ENCODE measurements around the gene SEC11A.
"Not testable (repeated sequence)": the region's sequence is repeated elsewhere in the genome, so short reads cannot be mapped to it uniquely, and the experiment has no call there.

SEC11A gene

GRCh38 chr15:84737005-84737404, 21.1 kb upstream of the SEC11A start:
- no peak for DNase-seq (ENCODE audit: low read depth in 2 of 2)

DNA sequence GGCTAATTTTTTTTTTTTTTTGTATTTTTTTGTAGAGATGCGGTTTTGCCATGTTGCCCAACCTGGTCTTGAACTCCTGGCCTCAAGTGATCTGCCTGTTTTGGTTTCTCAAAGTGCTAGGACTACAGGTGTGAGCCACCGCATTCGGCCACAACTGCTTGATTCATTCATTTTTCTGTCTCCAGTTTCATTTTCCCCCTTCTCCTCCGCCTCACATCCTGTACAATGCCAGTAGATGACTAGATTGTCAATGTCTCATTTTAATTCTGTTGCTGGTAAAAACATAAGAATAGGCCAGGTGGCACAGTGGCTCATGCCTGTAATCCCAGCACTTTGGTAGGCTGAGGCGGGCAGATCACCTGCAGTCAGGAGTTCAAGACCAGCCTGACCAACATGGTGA, 20.4 kb upstream of the SEC11A start:
- peak in 1 of 2 donors; percentile 51 for DNase-seq (ENCODE audit: low read depth in 2 of 2)

DNA sequence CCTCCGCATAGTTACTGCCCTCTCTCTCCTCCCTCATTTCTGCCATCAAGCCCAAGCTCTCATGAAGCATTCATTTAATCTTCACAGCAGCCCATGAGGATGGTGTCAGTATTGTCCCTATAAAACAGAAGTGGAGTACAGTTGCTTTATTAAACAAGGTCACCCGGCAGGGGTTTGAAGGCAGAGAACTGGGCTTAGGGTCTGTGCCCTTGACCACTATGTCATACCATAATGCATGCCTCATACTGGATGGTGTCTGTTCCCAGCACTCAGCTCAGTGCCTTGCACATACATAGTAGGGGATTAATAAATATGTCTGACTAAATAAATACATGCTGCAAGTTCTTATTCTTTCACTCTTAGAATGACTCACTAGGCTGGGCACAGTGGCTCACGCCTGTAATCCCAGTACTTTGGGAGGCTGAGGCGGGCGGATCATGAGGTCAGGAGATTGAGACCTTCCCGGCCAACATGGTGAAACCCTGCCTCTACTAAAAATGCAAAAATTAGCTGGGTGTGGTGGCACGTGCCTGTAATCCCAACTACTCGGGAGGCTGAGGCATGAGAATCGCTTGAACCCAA, 19.6 kb upstream of the SEC11A start:
- not testable (repeated sequence) for DNase-seq (ENCODE audit: low read depth in 2 of 2)

- DNase-seq (ENCODE audit: low read depth in 2 of 2): peak in 1 of 2 donors; percentile 53
Observed at GRCh38 chr15:84734794-84735479, 19.0 kb upstream of the SEC11A start.

DNA sequence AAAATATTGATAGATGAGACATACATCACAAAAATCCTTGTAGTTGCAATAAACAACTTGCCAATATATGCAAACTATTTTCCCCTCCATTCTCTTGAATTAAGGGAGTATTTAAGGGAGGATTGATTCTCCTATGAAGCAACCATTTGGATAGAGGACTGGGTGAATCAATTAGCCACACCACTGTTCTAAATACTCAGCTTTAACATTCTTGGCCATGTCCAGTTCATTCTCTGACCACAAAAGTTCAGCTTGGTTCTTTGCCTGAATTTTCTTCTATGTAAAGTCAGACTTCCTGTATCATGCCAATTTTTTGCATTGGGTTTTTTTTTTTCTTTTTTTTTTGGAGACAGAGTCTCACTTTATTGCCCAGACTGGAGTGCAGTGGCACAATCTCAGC, 15.8 kb upstream of the SEC11A start:
- DNase-seq (ENCODE audit: low read depth in 2 of 2): no peak

- no peak for DNase-seq (ENCODE audit: low read depth in 2 of 2)
Observed at GRCh38 chr15:84727429-84727828, 11.5 kb upstream of the SEC11A start.

- DNase-seq (ENCODE audit: low read depth in 2 of 2): no peak
Observed at GRCh38 chr15:84725001-84725491, 9.1 kb upstream of the SEC11A start.

DNA sequence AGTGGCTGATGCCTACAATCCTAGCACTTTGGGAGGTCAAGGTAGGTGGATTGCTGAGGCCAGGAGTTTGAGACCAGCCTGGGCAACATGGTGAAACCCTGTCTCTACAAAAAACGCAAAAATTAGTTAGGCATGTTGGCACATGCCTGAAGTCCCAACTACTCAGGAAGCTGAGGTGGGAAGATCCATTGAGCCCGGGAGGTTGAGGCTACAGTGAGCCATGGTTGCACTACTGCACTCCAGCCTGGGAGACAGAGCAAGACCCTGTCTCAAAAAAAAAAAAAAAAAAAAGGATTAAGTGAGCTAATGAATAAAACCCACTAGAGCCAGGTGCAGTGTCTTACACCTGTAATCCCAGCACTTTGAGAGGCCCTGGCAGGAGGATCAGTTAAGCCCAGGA, 6.7 kb upstream of the SEC11A start:
- DNase-seq (ENCODE audit: low read depth in 2 of 2): no peak

GRCh38 chr15:84721371-84721770, 5.4 kb upstream of the SEC11A start:
- no peak for DNase-seq (ENCODE audit: low read depth in 2 of 2)

GRCh38 chr15:84715441-84716035, 401 bp downstream of the SEC11A start:
- peak; percentile 18 to 38 for DNase-seq (ENCODE audit: low read depth in 2 of 2)

GRCh38 chr15:84714821-84715220, 1.1 kb downstream of the SEC11A start:
- DNase-seq (ENCODE audit: low read depth in 2 of 2): no peak

GRCh38 chr15:84714372-84714771, 1.6 kb downstream of the SEC11A start:
- no peak for DNase-seq (ENCODE audit: low read depth in 2 of 2)

DNA sequence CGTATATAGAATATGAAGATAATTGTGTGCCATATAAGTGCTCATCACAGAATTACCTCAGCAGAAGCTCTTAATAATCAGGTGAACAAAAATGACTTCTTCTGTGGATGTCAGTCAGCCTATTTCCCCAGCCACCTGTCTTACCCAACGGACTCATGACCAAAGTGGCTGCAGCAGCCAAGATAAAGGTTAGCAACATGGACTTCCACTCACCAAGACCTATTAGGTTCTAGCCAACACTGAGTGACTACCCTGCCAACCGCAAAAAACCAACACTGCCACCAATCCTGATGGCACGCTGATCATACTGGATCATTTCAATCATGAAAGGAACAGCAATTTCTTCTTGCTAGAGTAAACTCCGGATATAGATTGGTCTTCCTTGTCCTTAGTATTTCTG, 12.1 kb downstream of the SEC11A start:
- no peak for DNase-seq (ENCODE audit: low read depth in 2 of 2)

DNA sequence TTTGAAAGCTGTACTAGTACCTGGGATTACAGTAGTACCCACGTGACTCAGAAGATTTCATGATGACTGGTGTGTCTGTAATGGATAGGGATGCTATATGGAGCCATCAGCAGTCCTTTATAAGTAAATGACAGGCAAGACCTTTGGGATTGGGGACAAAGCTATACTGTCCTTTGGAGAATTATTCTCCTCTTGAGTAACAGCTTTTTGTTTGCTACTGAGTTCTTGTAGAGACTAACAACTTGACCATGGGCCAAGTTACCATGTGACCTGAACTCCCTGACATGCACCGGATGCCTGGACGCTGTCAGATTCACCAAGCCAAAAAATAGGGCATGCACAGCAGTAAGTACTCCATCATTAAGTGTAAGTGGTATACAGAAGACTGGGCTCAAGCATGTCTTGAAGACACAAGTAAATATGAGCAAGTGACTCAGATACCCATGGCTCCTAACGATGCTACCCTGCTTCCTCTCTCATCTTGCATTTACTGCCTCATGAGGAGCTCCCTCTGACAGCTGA, 12.9 kb downstream of the SEC11A start:
- no peak for DNase-seq (ENCODE audit: low read depth in 2 of 2)

GRCh38 chr15:84699538-84700191, 16.3 kb downstream of the SEC11A start:
- DNase-seq (ENCODE audit: low read depth in 2 of 2): no peak

DNA sequence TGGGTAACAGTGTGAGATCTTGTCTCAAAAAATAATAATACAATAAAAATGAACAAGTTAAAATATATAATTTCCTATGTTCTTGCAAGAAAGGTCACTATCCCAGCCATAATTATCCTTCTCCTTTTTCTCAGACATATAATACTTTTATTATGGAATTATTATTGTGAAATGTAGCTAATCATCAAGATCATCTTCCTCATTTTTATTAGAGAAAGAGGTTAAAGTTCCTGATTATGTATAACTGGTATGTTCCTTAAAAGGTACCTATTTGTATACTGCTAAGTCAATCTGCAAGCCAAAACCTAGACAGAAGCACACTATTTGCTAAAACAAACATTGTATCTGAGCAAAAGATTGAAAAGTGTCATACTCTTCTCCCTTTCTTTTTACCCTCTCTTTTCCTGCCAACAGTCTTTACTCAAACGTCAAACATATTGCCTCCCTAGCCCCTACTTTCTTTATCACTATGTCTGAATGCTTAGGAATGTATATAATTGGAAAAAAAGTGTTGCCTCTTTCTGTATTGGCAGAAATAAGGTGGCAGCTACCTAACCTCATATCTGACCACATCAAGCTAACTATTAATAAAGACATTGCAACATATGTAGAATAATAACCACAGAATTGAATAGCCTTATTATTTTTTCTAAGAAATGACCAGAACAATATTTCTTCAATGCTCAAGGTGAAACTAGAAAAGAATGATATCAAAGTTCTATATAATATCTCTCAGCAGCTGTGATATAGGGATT, 18.5 kb downstream of the SEC11A start:
- DNase-seq (ENCODE audit: low read depth in 2 of 2): no peak

- no peak for DNase-seq (ENCODE audit: low read depth in 2 of 2)
Observed at GRCh38 chr15:84696757-84697156, 19.2 kb downstream of the SEC11A start.

DNA sequence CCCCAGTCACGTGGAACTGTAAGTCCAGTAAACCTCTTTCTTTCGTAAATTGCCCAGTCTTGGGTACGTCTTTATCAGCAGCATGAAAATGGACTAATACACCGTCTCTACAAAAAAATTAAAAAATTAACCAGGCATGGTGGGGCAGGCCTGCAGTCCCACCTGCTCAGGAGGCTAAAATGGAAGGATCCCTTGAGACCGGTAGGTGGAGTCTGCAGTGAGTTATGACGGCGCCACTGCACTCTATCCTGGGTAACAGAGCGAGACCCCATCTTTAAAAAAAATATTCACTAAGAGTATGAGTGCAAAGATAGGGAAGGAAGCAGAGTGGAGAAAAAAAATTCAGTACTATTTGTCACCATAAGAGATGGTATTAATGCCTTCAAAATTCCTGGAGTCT, 25.6 kb downstream of the SEC11A start:
- no peak for DNase-seq (ENCODE audit: low read depth in 2 of 2)

DNA sequence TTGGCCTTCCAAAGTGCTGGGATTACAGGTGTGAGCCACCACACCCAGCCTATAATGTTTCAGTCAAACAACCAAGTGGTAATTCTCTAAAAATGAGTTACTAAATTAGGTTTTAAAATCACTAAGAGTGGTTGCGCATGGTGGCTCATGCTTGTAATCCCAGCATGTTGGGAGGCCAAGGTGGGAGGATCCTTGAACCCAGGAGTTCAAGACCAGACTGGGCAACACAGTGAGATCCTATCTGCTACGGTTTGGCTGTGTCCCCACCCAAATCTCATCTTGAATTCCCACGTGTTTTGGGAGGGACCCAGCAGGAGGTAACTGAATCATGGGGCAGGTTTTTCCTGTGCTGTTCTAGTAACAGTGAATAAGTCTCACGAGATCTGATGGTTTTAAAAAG, 26.1 kb downstream of the SEC11A start:
- no peak for DNase-seq (ENCODE audit: low read depth in 2 of 2)

DNA sequence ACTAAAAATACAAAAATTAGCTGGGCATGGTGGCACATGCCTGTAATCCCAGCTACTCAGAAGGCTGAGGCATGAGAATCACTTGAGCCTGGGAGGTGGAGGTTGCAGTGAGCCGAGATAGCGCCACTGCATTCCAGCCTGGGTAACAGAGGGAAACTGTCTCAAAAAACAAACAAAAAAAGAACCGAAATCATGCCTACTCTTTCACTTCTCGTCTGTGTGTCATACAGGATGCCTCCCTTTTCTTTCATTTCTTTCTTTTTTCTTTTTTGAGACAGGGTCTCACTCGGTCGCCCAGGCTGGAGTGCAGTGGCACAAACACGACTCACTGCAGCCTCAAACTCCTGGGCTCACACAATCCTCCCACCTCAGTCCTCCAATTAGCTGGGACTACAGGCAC, 29.5 kb downstream of the SEC11A start:
- not testable (repeated sequence) for DNase-seq (ENCODE audit: low read depth in 2 of 2)

DNA sequence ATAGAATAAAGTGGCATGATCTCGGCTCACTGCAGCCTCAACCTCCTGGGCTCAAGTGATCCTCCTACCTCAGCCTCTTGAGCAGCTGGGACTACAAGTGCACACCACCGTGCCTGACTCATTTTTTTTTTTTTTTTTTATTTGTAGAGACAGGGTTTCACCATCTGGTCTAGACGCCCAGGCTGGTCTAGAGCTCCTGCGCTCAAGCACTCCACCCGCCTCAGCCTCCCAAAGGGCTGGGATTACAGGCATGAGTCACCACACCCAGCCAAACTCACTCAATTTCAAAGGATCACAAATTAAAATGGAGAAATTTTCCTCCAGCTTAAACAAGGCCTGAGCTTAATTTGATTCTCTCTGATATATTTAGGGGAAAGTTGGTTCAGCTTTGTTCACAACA, 30.6 kb downstream of the SEC11A start:
- DNase-seq (ENCODE audit: low read depth in 2 of 2): no peak

- no peak for DNase-seq (ENCODE audit: low read depth in 2 of 2)
Observed at GRCh38 chr15:84684092-84684491, 31.8 kb downstream of the SEC11A start.

All from stimulated activated CD4-positive, alpha-beta T cell treated with anti-CD3 and anti-CD28 coated beads, Interleukin-1b, Interleukin-23, amount 100 ng/mL, for 4 hours (primary cell).